ENCODE results near the gene SEC16A. TPM values are rescaled to one million over a fixed set of nuclear protein-coding genes. Genes with fewer than 3 reads are reported as not detected.

The SEC16A gene
- total RNA-seq, 1 experiment from 2014 or later, result 56.4 TPM

DNA sequence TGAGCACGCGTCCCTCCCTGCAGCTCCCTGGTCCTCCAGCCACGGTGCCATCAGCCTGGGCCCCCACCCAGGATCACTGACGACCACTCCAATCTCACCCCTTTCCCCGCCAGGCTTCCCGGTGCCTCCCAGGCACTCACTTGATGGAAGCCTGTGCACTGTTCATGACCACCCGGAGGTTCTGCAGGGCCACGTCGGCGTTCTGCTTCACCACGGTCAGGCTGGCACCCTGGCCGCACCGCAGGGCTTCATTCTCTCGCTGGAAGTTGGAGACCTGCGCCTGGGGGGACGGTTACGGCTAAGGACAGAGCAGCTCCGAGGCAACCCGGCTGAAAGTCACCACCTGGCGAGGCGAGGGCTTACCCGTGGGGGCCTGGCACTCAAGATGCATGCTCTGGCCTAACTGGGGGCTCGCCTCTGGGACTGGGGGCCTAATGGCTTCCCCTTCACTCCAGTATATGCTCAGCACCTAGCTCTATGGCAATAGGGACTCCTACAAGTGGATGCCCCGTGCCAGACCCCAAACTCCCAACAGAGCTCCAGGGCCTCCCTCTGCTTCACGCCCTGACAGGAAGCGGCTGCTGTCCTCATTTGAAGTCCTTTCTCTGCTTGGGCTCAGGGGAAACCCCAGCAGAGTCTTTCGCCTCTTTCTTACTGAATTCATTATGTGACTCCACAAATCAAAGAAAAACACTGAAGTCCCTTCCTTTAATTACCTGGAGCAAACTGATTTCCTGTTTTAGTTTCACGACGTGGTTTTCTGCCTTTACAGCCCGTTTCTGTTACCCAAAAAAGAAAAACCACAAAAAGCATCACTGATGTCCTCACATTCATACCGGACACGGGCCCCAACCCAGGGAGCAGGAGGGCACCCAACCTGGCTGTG is 78.7 kb downstream of the SEC16A start:
- Histone ChIP-seq H3K27me3 (ENCODE audit: insufficient read depth, low read length) (no peaks in the 10 kb centered on the region), H3K23ac (ENCODE audit: insufficient read length, low read depth, low read length) (no peak overlapping the region), H3K9ac (ENCODE audit: extremely low read depth, insufficient read length, low read length) (no peak overlapping the region), H3K23me2 (ENCODE audit: insufficient read length, low read depth, low read length, poor library complexity, severe bottlenecking) (peaks cover 5% of the 10 kb centered on the region), H3K79me2 (ENCODE audit: insufficient read depth, low read length) (peaks cover 7% of the 10 kb centered on the region; the same call in 1 of the 2 replicates), H4K8ac (replicated peaks; ENCODE audit: insufficient read length, low read depth, low read length) (no peak overlapping the region), H2BK5ac (ENCODE audit: insufficient read length, low read length) (no peak overlapping the region), H3K27ac (ENCODE audit: insufficient read length, low read depth, low read length) (no peak overlapping the region), H2BK20ac (ENCODE audit: low read depth, low read length, poor library complexity, severe bottlenecking) (no peak overlapping the region), H4K91ac (ENCODE audit: insufficient read length, low read depth, low read length) (no peak overlapping the region), H3K4me2 (ENCODE audit: insufficient read depth, insufficient read length, low read length) (no peak overlapping the region), H2AFZ (ENCODE audit: low read length) (no peak overlapping the region), H3K14ac (ENCODE audit: insufficient read depth, low read length) (no peak overlapping the region), H3K4ac (ENCODE audit: low read depth, low read length) (no peak overlapping the region), H3K18ac (ENCODE audit: insufficient read length, low read depth, low read length) (no peak overlapping the region), H3K56ac (ENCODE audit: insufficient read length, low read depth, low read length) (no peak overlapping the region), H3K9me3 (ENCODE audit: control insufficient read depth, low read depth, low read length) (no peaks in the 10 kb centered on the region), H2AK5ac (ENCODE audit: insufficient read length, low read length) (no peak overlapping the region), H4K5ac (ENCODE audit: insufficient read length, low read depth, low read length) (no peak overlapping the region), H2BK120ac (ENCODE audit: low read depth, low read length, poor library complexity, severe bottlenecking) (no peak overlapping the region), H3K4me1 (ENCODE audit: insufficient read depth, low read length) (no peaks in the 10 kb centered on the region), H2BK15ac (ENCODE audit: low read depth, low read length) (no peak overlapping the region), H4K20me1 (ENCODE audit: control insufficient read depth, insufficient read depth, insufficient read length) (no peaks in the 10 kb centered on the region), H2BK12ac (ENCODE audit: insufficient read length, low read depth, low read length) (no peak overlapping the region), H3T11ph (ENCODE audit: low read length) (no peak overlapping the region), H3K79me1 (ENCODE audit: insufficient read depth, low read depth, low read length, poor library complexity, severe bottlenecking) (peaks cover 9% of the 10 kb centered on the region)
- Mint-ChIP-seq H3K27me3 (ENCODE audit: low read depth) (no peaks in the 10 kb centered on the region; the same call in 1 of the 2 replicates), H3K9me3 (no peaks in the 10 kb centered on the region), H3K4me3 (no peak overlapping the region; a peak in 1 of 5 replicates), H3K36me3 (ENCODE audit: insufficient read depth in 1 of 3, low read depth in 3 of 3) (peaks cover 30 to 71% (median 63%) of the 10 kb centered on the region in 3 experiments), H3K27ac (peak overlapping the region in 2 of 3 experiments; percentile 48; a peak in 2 of 7 replicates), H3K4me1 (peaks cover 12% of the 10 kb centered on the region in 2 experiments)
- DNase-seq, result no peak
- no CpG with 5 or more reads among the region's 32 CpGs for WGBS (ENCODE audit: extremely low coverage, insufficient read length, low lambda C conversion rate)
- TF ChIP-seq CTCF (conservative IDR thresholded peaks at IDR 0.05), result no peak
